HEK293 (cell line): ENCODE results near the gene XCL1.

Experiments used
- CTCF ChIA-PET: fragments of 350-600 bp; formaldehyde crosslinking; extraction: SDS; loops from one replicate; lab custom pipeline; 2021; ENCODE audit warnings: antibody characterized with exemption; lab: Yijun Ruan, JAX
- POLR2A ChIA-PET: fragments of 300-600 bp; formaldehyde crosslinking; extraction: SDS; loops from one replicate; lab custom pipeline; 2020; ENCODE audit warnings: antibody characterized with exemption, inconsistent platforms; lab: Yijun Ruan, JAX
- H3K27ac ChIP-seq: fragments of 200-500 bp; sonication (Bioruptor generic); 2 replicates; pipeline ENCODE4 v1.5.1; 2014; ENCODE audit warnings: low read depth, low read length, control low read depth, inconsistent platforms; ENCODE audit errors: extremely low read depth
- H3K36me3 ChIP-seq, 2 experiments: fragments of 200-500 bp in 1 of 2; sonication (Bioruptor generic) in 1 of 2; 1 replicate in 1 of 2; 2 replicates in 1 of 2; pipeline ENCODE4 v1.5.1; 2014 to 2017; ENCODE audit warnings: inconsistent platforms in 2 of 2, low read length in 2 of 2; ENCODE audit not compliant: control insufficient read depth in 2 of 2, insufficient read depth in 1 of 2
- H3K4me1 ChIP-seq: fragments of 200-500 bp; sonication (Bioruptor generic); 2 replicates; pipeline ENCODE4 v1.5.1; 2014; ENCODE audit warnings: mild to moderate bottlenecking, low read length, inconsistent platforms; ENCODE audit not compliant: control insufficient read depth, insufficient read depth
- H3K4me3 ChIP-seq: 2 replicates; pipeline ENCODE4 v1.5.1; 2011; ENCODE audit warnings: low read depth, mild to moderate bottlenecking, control low read depth, low read length, moderate library complexity
- H3K9me3 ChIP-seq: fragments of 200-500 bp; sonication (Bioruptor generic); 2 replicates; pipeline ENCODE4 v1.5.1; 2014; ENCODE audit warnings: low read depth, low read length, inconsistent platforms; ENCODE audit not compliant: control insufficient read depth, insufficient read depth
- HIC1 ChIP-seq: fragments of 450-650 bp; formaldehyde crosslinking; IDR thresholded peaks from 2 replicates; pipeline ENCODE4 v1.5.1; 2016; ENCODE audit warnings: missing biosample characterization, missing genetic modification characterization
- INSM2 ChIP-seq: fragments of 450-650 bp; formaldehyde crosslinking; IDR thresholded peaks from 2 replicates; pipeline ENCODE4 v1.5.1; 2016; ENCODE audit warnings: missing biosample characterization, missing genetic modification characterization
- KLF16 ChIP-seq: fragments of 450-650 bp; formaldehyde crosslinking; IDR thresholded peaks from 2 replicates; pipeline ENCODE4 v1.5.1; 2017; ENCODE audit warnings: missing biosample characterization, missing genetic modification characterization
- MYNN ChIP-seq: fragments of 450-650 bp; formaldehyde crosslinking; IDR thresholded peaks from 2 replicates; pipeline ENCODE4 v1.5.1; 2016; ENCODE audit warnings: missing biosample characterization, missing genetic modification characterization, borderline replicate concordance
- OSR2 ChIP-seq: fragments of 450-650 bp; formaldehyde crosslinking; IDR thresholded peaks from 2 replicates; pipeline ENCODE4 v1.5.1; 2016; ENCODE audit warnings: missing biosample characterization, missing genetic modification characterization
- OVOL3 ChIP-seq: fragments of 450-650 bp; formaldehyde crosslinking; IDR thresholded peaks from 2 replicates; pipeline ENCODE4 v1.5.1; 2016; ENCODE audit warnings: missing biosample characterization, missing genetic modification characterization
- ZBTB17 ChIP-seq: fragments of 450-650 bp; formaldehyde crosslinking; IDR thresholded peaks from 2 replicates; pipeline ENCODE4 v1.5.1; 2016; ENCODE audit warnings: missing biosample characterization, missing genetic modification characterization
- ZBTB20 ChIP-seq: fragments of 450-650 bp; formaldehyde crosslinking; IDR thresholded peaks from 2 replicates; pipeline ENCODE4 v1.5.1; 2016; ENCODE audit warnings: missing biosample characterization, missing genetic modification characterization
- ZBTB44 ChIP-seq: fragments of 450-650 bp; IDR thresholded peaks from 2 replicates; pipeline ENCODE4 v1.5.1; 2018; ENCODE audit warnings: missing biosample characterization, mild to moderate bottlenecking, missing genetic modification characterization
- ZBTB8A ChIP-seq: fragments of 450-650 bp; formaldehyde crosslinking; IDR thresholded peaks from 2 replicates; pipeline ENCODE4 v1.5.1; 2016; ENCODE audit warnings: missing biosample characterization, missing genetic modification characterization
- ZFP3 ChIP-seq: fragments of 450-650 bp; formaldehyde crosslinking; IDR thresholded peaks from 2 replicates; pipeline ENCODE4 v1.5.1; 2016; ENCODE audit warnings: low read depth, missing biosample characterization, missing genetic modification characterization
- ZIC2 ChIP-seq: fragments of 450-650 bp; formaldehyde crosslinking; IDR thresholded peaks from 2 replicates; pipeline ENCODE4 v1.5.1; 2016; ENCODE audit warnings: missing biosample characterization, missing genetic modification characterization
- ZNF138 ChIP-seq: fragments of 450-650 bp; formaldehyde crosslinking; IDR thresholded peaks from 2 replicates; pipeline ENCODE4 v1.5.1; 2016; ENCODE audit warnings: missing biosample characterization, missing genetic modification characterization, borderline replicate concordance
- ZNF169 ChIP-seq: fragments of 450-650 bp; formaldehyde crosslinking; IDR thresholded peaks from 2 replicates; pipeline ENCODE4 v1.5.1; 2016; ENCODE audit warnings: missing biosample characterization, missing genetic modification characterization
- ZNF2 ChIP-seq: fragments of 450-650 bp; formaldehyde crosslinking; IDR thresholded peaks from 2 replicates; pipeline ENCODE4 v1.5.1; 2016; ENCODE audit warnings: missing biosample characterization, missing genetic modification characterization
- ZNF280D ChIP-seq: fragments of 450-650 bp; formaldehyde crosslinking; IDR thresholded peaks from 2 replicates; pipeline ENCODE4 v1.5.1; 2016; ENCODE audit warnings: missing biosample characterization, missing genetic modification characterization
- ZNF292 ChIP-seq: fragments of 450-650 bp; formaldehyde crosslinking; IDR thresholded peaks from 2 replicates; pipeline ENCODE4 v1.5.1; 2016; ENCODE audit warnings: low read depth, missing biosample characterization, missing genetic modification characterization, borderline replicate concordance
- ZNF501 ChIP-seq: fragments of 450-650 bp; formaldehyde crosslinking; IDR thresholded peaks from 2 replicates; pipeline ENCODE4 v1.5.1; 2016; ENCODE audit warnings: missing biosample characterization, missing genetic modification characterization
- ZNF623 ChIP-seq: fragments of 450-650 bp; formaldehyde crosslinking; IDR thresholded peaks from 2 replicates; pipeline ENCODE4 v1.5.1; 2016; ENCODE audit warnings: missing biosample characterization, missing genetic modification characterization
- ZNF704 ChIP-seq: fragments of 450-650 bp; formaldehyde crosslinking; IDR thresholded peaks from 2 replicates; pipeline ENCODE4 v1.5.1; 2016; ENCODE audit warnings: missing biosample characterization, missing genetic modification characterization
- ZNF76 ChIP-seq: fragments of 450-650 bp; formaldehyde crosslinking; IDR thresholded peaks from 2 replicates; pipeline ENCODE4; 2016; ENCODE audit warnings: low read depth, missing biosample characterization, missing genetic modification characterization, borderline replicate concordance
- ZNF768 ChIP-seq: fragments of 450-650 bp; formaldehyde crosslinking; IDR thresholded peaks from 2 replicates; pipeline ENCODE4 v1.5.1; 2018; ENCODE audit warnings: missing biosample characterization, mild to moderate bottlenecking, missing genetic modification characterization
- ZNF777 ChIP-seq: fragments of 450-650 bp; formaldehyde crosslinking; IDR thresholded peaks from 2 replicates; pipeline ENCODE4 v1.5.1; 2017; ENCODE audit warnings: missing biosample characterization, missing genetic modification characterization, borderline replicate concordance

The XCL1 gene

GRCh38 chr1:168556647-168557046 is 19.8 kb upstream of the XCL1 start:
- H3K9me3 ChIP-seq = no peaks in the 10 kb centered on the region
- peaks cover 0 to 6% of the 10 kb centered on the region in 2 experiments; a peak in 1 of 3 replicates for H3K36me3 ChIP-seq
- TF ChIP-seq ZNF704 (tag by site-specific recombination) = no peak
- TF ChIP-seq ZNF76 (tag by site-specific recombination) = no peak
- TF ChIP-seq MYNN (tag by site-specific recombination) = no peak
- no peak for TF ChIP-seq ZNF623 (tag by site-specific recombination)
- TF ChIP-seq ZNF169 (tag by site-specific recombination) = no peak
- TF ChIP-seq ZNF777 (tag by site-specific recombination) = no peak
- no peak for TF ChIP-seq ZBTB20
- TF ChIP-seq KLF16 (tag by site-specific recombination) = no peak
- no peak for TF ChIP-seq ZBTB17 (tag by site-specific recombination)
- no peak for TF ChIP-seq ZNF768
- TF ChIP-seq INSM2 (tag by site-specific recombination) = no peak
- TF ChIP-seq ZNF138 (tag by site-specific recombination) = no peak
- no peak for TF ChIP-seq OVOL3 (tag by site-specific recombination)
- no peak for TF ChIP-seq ZNF501
- TF ChIP-seq HIC1 (tag by site-specific recombination) = no peak
- TF ChIP-seq ZFP3 (tag by site-specific recombination) = no peak
- TF ChIP-seq, all 188 proteins: peak for 0
- ChIA-PET CTCF (no interaction called here), POLR2A (no interaction called here)
- Histone ChIP-seq H3K4me3 (no peak overlapping the region), H3K4me1 (peaks cover 3% of the 10 kb centered on the region; the same call in 1 of the 2 replicates), H3K27ac (no peak overlapping the region)

GRCh38 chr1:168560370-168560769 is 16.0 kb upstream of the XCL1 start:
- H3K9me3 ChIP-seq = no peaks in the 10 kb centered on the region
- no peak overlapping the region for H3K27ac ChIP-seq
- peaks cover 0 to 6% of the 10 kb centered on the region in 2 experiments; a peak in 1 of 3 replicates for H3K36me3 ChIP-seq
- ChIA-PET POLR2A (no interaction called here), CTCF (no interaction called here)
- H3K4me1 ChIP-seq = peaks cover 9% of the 10 kb centered on the region; the same call in 1 of the 2 replicates
- no peak overlapping the region for H3K4me3 ChIP-seq
- no peak for TF ChIP-seq ZNF292 (tag by site-specific recombination)
- no peak for TF ChIP-seq INSM2 (tag by site-specific recombination)
- no peak for TF ChIP-seq OSR2 (tag by site-specific recombination)
- no peak for TF ChIP-seq ZBTB44 (tag by site-specific recombination)
- TF ChIP-seq ZIC2 (tag by site-specific recombination) = no peak
- TF ChIP-seq ZBTB8A (tag by site-specific recombination) = no peak
- TF ChIP-seq ZNF280D (tag by site-specific recombination) = no peak
- TF ChIP-seq ZNF777 (tag by site-specific recombination) = no peak
- TF ChIP-seq ZNF2 (tag by site-specific recombination) = no peak
